BLaER1 (cell line): ENCODE data around the gene HIBCH.
A peak's percentile ranks its signal among the peaks of the same experiment; 100 is the strongest.

Experiments
- H3K27ac ChIP-seq: shearing (Covaris generic); formaldehyde crosslinking; 2 replicates; pipeline ENCODE4 v1.8.1; 2022
- H3K27me3 ChIP-seq: shearing (Covaris generic); formaldehyde crosslinking; 2 replicates; pipeline ENCODE4 v1.8.1; 2022
- H3K36me3 ChIP-seq: shearing (Covaris generic); formaldehyde crosslinking; 2 replicates; pipeline ENCODE4 v1.8.1; 2022
- H3K4me1 ChIP-seq: shearing (Covaris generic); formaldehyde crosslinking; 2 replicates; pipeline ENCODE4 v1.8.1; 2022
- H3K4me2 ChIP-seq: shearing (Covaris generic); formaldehyde crosslinking; 2 replicates; pipeline ENCODE4 v1.8.1; 2022
- H3K4me3 ChIP-seq: shearing (Covaris generic); formaldehyde crosslinking; 2 replicates; pipeline ENCODE4 v1.8.1; 2022
- H3K9ac ChIP-seq: shearing (Covaris generic); formaldehyde crosslinking; 2 replicates; pipeline ENCODE4 v1.8.1; 2022
- H3K9me3 ChIP-seq: shearing (Covaris generic); formaldehyde crosslinking; 2 replicates; pipeline ENCODE4 v1.8.1; 2022
- H4K20me1 ChIP-seq: shearing (Covaris generic); formaldehyde crosslinking; 2 replicates; pipeline ENCODE4 v1.8.1; 2022
- Cebpa-rat ChIP-seq: shearing (Covaris generic); IDR thresholded peaks from 2 replicates; pipeline ENCODE4 v1.8.1; 2022

HIBCH gene

GRCh38 chr2:190357600-190357999 is 38.0 kb upstream of the HIBCH start:
- Histone ChIP-seq H3K27me3 (no peaks in the 10 kb centered on the region), H3K4me3 (no peak overlapping the region), H4K20me1 (no peaks in the 10 kb centered on the region), H3K36me3 (no peaks in the 10 kb centered on the region), H3K9me3 (no peaks in the 10 kb centered on the region), H3K4me1 (peaks cover 9% of the 10 kb centered on the region), H3K4me2 (no peak overlapping the region), H3K27ac (no peak overlapping the region), H3K9ac (no peak overlapping the region)
- TF ChIP-seq Cebpa-rat = no peak

GRCh38 chr2:190355968-190356644 is 36.5 kb upstream of the HIBCH start:
- Histone ChIP-seq H4K20me1 (no peaks in the 10 kb centered on the region), H3K4me3 (no peak overlapping the region), H3K27ac (no peak overlapping the region), H3K9ac (no peak overlapping the region), H3K4me2 (no peak overlapping the region), H3K27me3 (no peaks in the 10 kb centered on the region), H3K9me3 (no peaks in the 10 kb centered on the region), H3K4me1 (peaks cover 9% of the 10 kb centered on the region), H3K36me3 (no peaks in the 10 kb centered on the region)
- no peak for TF ChIP-seq Cebpa-rat

DNA sequence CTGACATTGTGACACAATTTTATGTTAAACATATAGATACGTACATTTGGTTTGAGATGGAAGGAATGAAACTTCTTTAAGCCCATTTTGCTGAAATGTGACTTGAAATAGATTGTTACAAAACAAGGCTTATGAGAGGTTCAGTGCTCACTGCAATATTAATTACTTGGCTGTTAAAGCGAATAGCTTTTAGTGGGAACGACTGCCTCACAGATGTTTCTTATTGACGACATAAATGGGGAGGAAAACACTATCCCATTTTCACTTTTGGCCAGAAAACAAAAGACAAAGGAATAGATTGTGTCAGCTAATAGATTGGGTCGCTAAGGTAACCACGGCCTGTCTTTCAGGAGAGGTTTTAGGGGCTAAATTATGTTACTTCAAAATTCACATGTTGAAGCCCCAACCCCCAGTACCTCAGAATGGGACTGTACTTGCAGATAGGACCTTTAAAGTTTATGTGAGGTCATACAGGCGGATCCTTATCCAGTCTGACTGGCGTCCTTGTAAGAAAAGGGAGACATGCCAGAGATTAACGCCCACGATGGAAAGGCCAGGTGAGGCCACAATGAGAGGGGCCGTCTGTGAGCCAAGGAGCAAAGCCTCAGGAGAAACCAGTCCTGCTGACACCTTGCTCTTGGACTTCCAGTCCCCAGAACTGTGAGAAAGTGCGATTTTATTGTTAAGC is 34.5 kb upstream of the HIBCH start:
- H3K4me2 ChIP-seq = no peak overlapping the region
- no peak overlapping the region for H3K9ac ChIP-seq
- no peak overlapping the region for H3K27ac ChIP-seq
- H3K4me3 ChIP-seq = no peak overlapping the region
- no peaks in the 10 kb centered on the region for H4K20me1 ChIP-seq
- no peaks in the 10 kb centered on the region for H3K36me3 ChIP-seq
- H3K27me3 ChIP-seq = no peaks in the 10 kb centered on the region
- no peaks in the 10 kb centered on the region for H3K9me3 ChIP-seq
- no peak for TF ChIP-seq Cebpa-rat
- no peaks in the 10 kb centered on the region for H3K4me1 ChIP-seq

DNA sequence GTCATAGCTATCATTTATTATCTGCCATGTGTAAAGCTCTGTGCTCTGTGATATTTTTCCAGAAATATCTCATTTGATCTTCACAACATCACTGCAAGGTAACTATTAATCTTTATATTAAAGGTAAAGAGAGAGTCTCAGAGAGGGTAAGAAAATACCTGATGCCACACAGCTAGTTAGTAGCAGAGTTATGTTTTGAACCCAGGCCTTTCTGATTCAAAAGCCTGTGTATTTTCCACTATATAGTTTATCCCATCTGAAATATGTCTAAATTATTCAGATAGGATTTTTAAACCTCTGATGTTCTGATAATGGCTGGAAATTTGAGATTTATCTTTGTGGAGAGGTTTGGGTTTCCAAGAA is 33.9 kb upstream of the HIBCH start:
- no peak overlapping the region for H3K4me2 ChIP-seq
- no peaks in the 10 kb centered on the region for H3K36me3 ChIP-seq
- H3K9me3 ChIP-seq = no peaks in the 10 kb centered on the region
- H3K27ac ChIP-seq = no peak overlapping the region
- TF ChIP-seq Cebpa-rat = no peak
- H3K9ac ChIP-seq = no peak overlapping the region
- no peak overlapping the region for H3K4me3 ChIP-seq
- H3K27me3 ChIP-seq = no peaks in the 10 kb centered on the region
- H4K20me1 ChIP-seq = no peaks in the 10 kb centered on the region
- no peaks in the 10 kb centered on the region for H3K4me1 ChIP-seq

- Histone ChIP-seq H3K4me2 (no peak overlapping the region), H3K36me3 (no peaks in the 10 kb centered on the region), H3K4me1 (no peaks in the 10 kb centered on the region), H4K20me1 (no peaks in the 10 kb centered on the region), H3K9ac (no peak overlapping the region), H3K4me3 (no peak overlapping the region), H3K9me3 (no peaks in the 10 kb centered on the region), H3K27me3 (no peaks in the 10 kb centered on the region), H3K27ac (no peak overlapping the region)
- TF ChIP-seq Cebpa-rat = no peak
These were observed 33.3 kb upstream of the HIBCH start for GRCh38 chr2:190352668-190353536.

- no peak overlapping the region for H3K9ac ChIP-seq
- no peaks in the 10 kb centered on the region for H3K4me1 ChIP-seq
- no peak overlapping the region for H3K27ac ChIP-seq
- H3K9me3 ChIP-seq = no peaks in the 10 kb centered on the region
- no peak overlapping the region for H3K4me2 ChIP-seq
- no peaks in the 10 kb centered on the region for H3K27me3 ChIP-seq
- no peaks in the 10 kb centered on the region for H3K36me3 ChIP-seq
- TF ChIP-seq Cebpa-rat = no peak
- no peak overlapping the region for H3K4me3 ChIP-seq
- no peaks in the 10 kb centered on the region for H4K20me1 ChIP-seq
These were observed 32.3 kb upstream of the HIBCH start for GRCh38 chr2:190351955-190352354.

GRCh38 chr2:190350371-190350770 is 30.7 kb upstream of the HIBCH start:
- Histone ChIP-seq H4K20me1 (no peaks in the 10 kb centered on the region), H3K9me3 (no peaks in the 10 kb centered on the region), H3K4me2 (no peak overlapping the region), H3K27ac (no peak overlapping the region), H3K4me1 (no peaks in the 10 kb centered on the region), H3K9ac (no peak overlapping the region), H3K36me3 (no peaks in the 10 kb centered on the region), H3K27me3 (no peaks in the 10 kb centered on the region), H3K4me3 (no peak overlapping the region)
- TF ChIP-seq Cebpa-rat = no peak

GRCh38 chr2:190344276-190344827 is 24.7 kb upstream of the HIBCH start:
- H3K4me1 ChIP-seq = peaks cover 18% of the 10 kb centered on the region
- peak overlapping the region; percentile 76 for H3K4me3 ChIP-seq
- H4K20me1 ChIP-seq = no peaks in the 10 kb centered on the region
- H3K27me3 ChIP-seq = peaks cover 10% of the 10 kb centered on the region; the same call in 1 of the 2 replicates
- TF ChIP-seq Cebpa-rat = no peak
- peak overlapping the region; percentile 62 for H3K27ac ChIP-seq
- peak overlapping the region; percentile 74 for H3K9ac ChIP-seq
- H3K4me2 ChIP-seq = peak overlapping the region; percentile 99
- no peaks in the 10 kb centered on the region for H3K9me3 ChIP-seq
- no peaks in the 10 kb centered on the region for H3K36me3 ChIP-seq

GRCh38 chr2:190343536-190344275 is 24.1 kb upstream of the HIBCH start, which contains the start of gene INPP1:
INPP1 (plus strand) TSS chr2:190343589; CDS start chr2:190360103, 16,514 bp downstream.
- H3K27ac ChIP-seq = peak within 1 kb of the TSS; percentile 62
- no peaks in the 10 kb centered on the region for H3K9me3 ChIP-seq
- H3K4me1 ChIP-seq = peaks cover 18% of the 10 kb centered on the region
- H3K4me2 ChIP-seq = peak within 1 kb of the TSS; percentile 99
- H3K36me3 ChIP-seq = no peaks in the 10 kb centered on the region
- no peaks in the 10 kb centered on the region for H4K20me1 ChIP-seq
- peaks cover 10% of the 10 kb centered on the region; the same call in 1 of the 2 replicates for H3K27me3 ChIP-seq
- H3K4me3 ChIP-seq = peak within 1 kb of the TSS; percentile 76
- peak within 1 kb of the TSS; percentile 74 for H3K9ac ChIP-seq
- TF ChIP-seq Cebpa-rat = no peak
